ENCODE measurements around the gene TMEM154.

TMEM154 gene

GRCh38 chr4:152686452-152687013, 6.7 kb upstream of the TMEM154 start:
- FAIRE-seq, result peak; percentile 59
- TF ChIP-seq POLR2A (IDR thresholded peaks at IDR 0.05; ENCODE audit: low read depth, low read length) (no peak), POLR2AphosphoS5 (IDR thresholded peaks at IDR 0.05; ENCODE audit: low read depth, low read length) (no peak), SPI1 (IDR thresholded peaks at IDR 0.05; ENCODE audit: low read depth, low read length) (no peak), TAF1 (IDR thresholded peaks at IDR 0.05; ENCODE audit: low read depth, low read length) (no peak), PAX5 (IDR thresholded peaks at IDR 0.05; ENCODE audit: insufficient read depth, low read length, severe bottlenecking) (no peak), POU2F2 (IDR thresholded peaks at IDR 0.05; ENCODE audit: low read depth, low read length) (no peak)
- no peak for DNase-seq (ENCODE audit: insufficient read length, low spot score)

GRCh38 chr4:152684587-152684986, 4.8 kb upstream of the TMEM154 start:
- no peak for FAIRE-seq
- no peak for DNase-seq (ENCODE audit: insufficient read length, low spot score)
- no peak for TF ChIP-seq POLR2AphosphoS5 (IDR thresholded peaks at IDR 0.05; ENCODE audit: low read depth, low read length)
- TF ChIP-seq PAX5 (IDR thresholded peaks at IDR 0.05; ENCODE audit: insufficient read depth, low read length, severe bottlenecking), result no peak
- TF ChIP-seq POU2F2 (IDR thresholded peaks at IDR 0.05; ENCODE audit: low read depth, low read length), result no peak
- TF ChIP-seq POLR2A (IDR thresholded peaks at IDR 0.05; ENCODE audit: low read depth, low read length), result no peak
- TF ChIP-seq TAF1 (IDR thresholded peaks at IDR 0.05; ENCODE audit: low read depth, low read length), result no peak
- no peak for TF ChIP-seq SPI1 (IDR thresholded peaks at IDR 0.05; ENCODE audit: low read depth, low read length)

- no peak for TF ChIP-seq POLR2A (IDR thresholded peaks at IDR 0.05; ENCODE audit: low read depth, low read length)
- TF ChIP-seq POLR2AphosphoS5 (IDR thresholded peaks at IDR 0.05; ENCODE audit: low read depth, low read length), result no peak
- peak; percentile 90 for TF ChIP-seq SPI1 (IDR thresholded peaks at IDR 0.05; ENCODE audit: low read depth, low read length)
- no peak for TF ChIP-seq PAX5 (IDR thresholded peaks at IDR 0.05; ENCODE audit: insufficient read depth, low read length, severe bottlenecking)
- no peak for TF ChIP-seq TAF1 (IDR thresholded peaks at IDR 0.05; ENCODE audit: low read depth, low read length)
- no peak for TF ChIP-seq POU2F2 (IDR thresholded peaks at IDR 0.05; ENCODE audit: low read depth, low read length)
- DNase-seq (ENCODE audit: insufficient read length, low spot score) (no peak), FAIRE-seq (peak; percentile 94)
These were observed 4.2 kb upstream of the TMEM154 start for GRCh38 chr4:152684007-152684406.

GRCh38 chr4:152682143-152682941, 2.5 kb upstream of the TMEM154 start:
- no peak for DNase-seq (ENCODE audit: insufficient read length, low spot score)
- no peak for TF ChIP-seq POLR2A (IDR thresholded peaks at IDR 0.05; ENCODE audit: low read depth, low read length)
- FAIRE-seq, result peak; percentile 71

GRCh38 chr4:152680988-152681603, 1.3 kb upstream of the TMEM154 start:
- TF ChIP-seq POLR2A (IDR thresholded peaks at IDR 0.05; ENCODE audit: low read depth, low read length), result no peak
- TF ChIP-seq TAF1 (IDR thresholded peaks at IDR 0.05; ENCODE audit: low read depth, low read length), result no peak
- TF ChIP-seq POU2F2 (IDR thresholded peaks at IDR 0.05; ENCODE audit: low read depth, low read length), result no peak
- TF ChIP-seq SPI1 (IDR thresholded peaks at IDR 0.05; ENCODE audit: low read depth, low read length), result no peak
- TF ChIP-seq PAX5 (IDR thresholded peaks at IDR 0.05; ENCODE audit: insufficient read depth, low read length, severe bottlenecking), result no peak
- TF ChIP-seq POLR2AphosphoS5 (IDR thresholded peaks at IDR 0.05; ENCODE audit: low read depth, low read length), result no peak
- DNase-seq (ENCODE audit: insufficient read length, low spot score), result no peak
- peak; percentile 93 for FAIRE-seq

- DNase-seq (ENCODE audit: insufficient read length, low spot score), result no peak
- FAIRE-seq, result peak; percentile 48
- no peak for TF ChIP-seq POU2F2 (IDR thresholded peaks at IDR 0.05; ENCODE audit: low read depth, low read length)
- TF ChIP-seq POLR2AphosphoS5 (IDR thresholded peaks at IDR 0.05; ENCODE audit: low read depth, low read length), result no peak
- TF ChIP-seq POLR2A (IDR thresholded peaks at IDR 0.05; ENCODE audit: low read depth, low read length), result no peak
These were observed 956 bp downstream of the TMEM154 start for GRCh38 chr4:152678841-152679240.

- DNase-seq (ENCODE audit: insufficient read length, low spot score) (no peak), FAIRE-seq (no peak)
- TF ChIP-seq SPI1 (IDR thresholded peaks at IDR 0.05; ENCODE audit: low read depth, low read length) (no peak), TAF1 (IDR thresholded peaks at IDR 0.05; ENCODE audit: low read depth, low read length) (no peak)
These were observed 2.7 kb downstream of the TMEM154 start for GRCh38 chr4:152677117-152677516.

GRCh38 chr4:152676052-152676854, 3.5 kb downstream of the TMEM154 start:
- no peak for DNase-seq (ENCODE audit: insufficient read length, low spot score)

GRCh38 chr4:152674359-152674758, 5.4 kb downstream of the TMEM154 start:
- FAIRE-seq, result peak; percentile 47
- DNase-seq (ENCODE audit: insufficient read length, low spot score), result no peak
- no peak for TF ChIP-seq POLR2AphosphoS5 (IDR thresholded peaks at IDR 0.05; ENCODE audit: low read depth, low read length)
- no peak for TF ChIP-seq TAF1 (IDR thresholded peaks at IDR 0.05; ENCODE audit: low read depth, low read length)
- no peak for TF ChIP-seq PAX5 (IDR thresholded peaks at IDR 0.05; ENCODE audit: insufficient read depth, low read length, severe bottlenecking)
- TF ChIP-seq POLR2A (IDR thresholded peaks at IDR 0.05; ENCODE audit: low read depth, low read length), result no peak
- TF ChIP-seq SPI1 (IDR thresholded peaks at IDR 0.05; ENCODE audit: low read depth, low read length), result no peak
- TF ChIP-seq POU2F2 (IDR thresholded peaks at IDR 0.05; ENCODE audit: low read depth, low read length), result no peak

More at GRCh38 chr4:152676052-152676854, 3.5 kb downstream of the TMEM154 start:
- FAIRE-seq, result peak; percentile 88
- no peak for TF ChIP-seq POU2F2 (IDR thresholded peaks at IDR 0.05; ENCODE audit: low read depth, low read length)
- TF ChIP-seq POLR2A (IDR thresholded peaks at IDR 0.05; ENCODE audit: low read depth, low read length), result no peak
- no peak for TF ChIP-seq POLR2AphosphoS5 (IDR thresholded peaks at IDR 0.05; ENCODE audit: low read depth, low read length)
- no peak for TF ChIP-seq TAF1 (IDR thresholded peaks at IDR 0.05; ENCODE audit: low read depth, low read length)
- TF ChIP-seq SPI1 (IDR thresholded peaks at IDR 0.05; ENCODE audit: low read depth, low read length), result peak; percentile 33; the same call in 1 of the 2 replicates
- TF ChIP-seq PAX5 (IDR thresholded peaks at IDR 0.05; ENCODE audit: insufficient read depth, low read length, severe bottlenecking), result no peak
